Glomerular visceral epithelial cell (primary cell): ENCODE measurements around the gene COL5A2.

Experiments used
- DNase-seq: peaks from one replicate; pipeline ENCODE4 v3.0.0-alpha.2; 2016; ENCODE audit errors: extremely low spot score

COL5A2 gene

DNA sequence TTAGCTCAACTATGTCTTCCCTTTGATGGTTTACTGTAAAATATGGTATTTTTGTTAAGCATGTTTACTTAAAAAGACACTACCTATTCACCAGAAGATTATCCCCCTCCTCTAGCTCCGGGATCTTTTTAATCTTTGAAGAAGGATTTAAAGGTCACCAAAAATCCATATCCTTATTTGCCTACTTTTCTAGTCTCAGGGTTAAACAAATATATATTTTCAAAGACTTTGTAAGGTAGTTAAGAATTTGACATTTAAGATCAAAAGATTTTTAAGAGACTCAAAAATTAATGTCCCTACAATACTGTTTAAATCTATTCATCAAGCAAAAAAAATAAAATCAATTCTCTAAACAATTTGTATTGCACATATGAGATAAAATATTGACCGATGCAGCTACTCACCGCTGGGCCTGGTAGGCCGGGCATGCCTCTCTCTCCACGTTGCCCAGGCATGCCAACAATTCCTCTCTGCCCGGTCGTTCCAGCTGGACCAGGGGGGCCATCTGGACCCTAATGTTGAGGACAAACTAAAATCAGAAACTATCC is 129.3 kb downstream of the COL5A2 start:
- no peak for DNase-seq

DNA sequence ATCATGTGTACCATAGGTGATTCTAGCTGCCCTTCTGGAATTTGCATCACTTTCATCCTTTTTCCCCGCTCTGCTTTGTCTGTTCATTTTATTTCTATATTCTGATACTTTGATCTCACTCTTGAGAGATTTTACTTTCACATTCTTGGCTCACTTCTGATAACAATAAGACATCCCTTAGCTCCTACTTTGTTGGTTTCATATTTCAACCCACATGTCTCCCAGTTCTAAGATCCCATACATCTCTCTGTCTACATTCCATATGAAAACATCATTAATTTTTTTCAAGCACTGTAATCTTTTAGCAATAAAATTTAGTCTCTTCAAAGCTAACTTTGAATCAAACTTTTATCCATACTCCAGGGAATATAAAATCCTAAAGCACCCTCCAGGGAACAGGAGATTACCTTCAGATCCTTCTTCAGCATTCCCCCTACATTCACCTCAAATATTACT is 129.8 kb downstream of the COL5A2 start:
- no peak for DNase-seq

- DNase-seq = no peak
Observed at GRCh38 chr2:189048189-189048588, 131.4 kb downstream of the COL5A2 start.

DNA sequence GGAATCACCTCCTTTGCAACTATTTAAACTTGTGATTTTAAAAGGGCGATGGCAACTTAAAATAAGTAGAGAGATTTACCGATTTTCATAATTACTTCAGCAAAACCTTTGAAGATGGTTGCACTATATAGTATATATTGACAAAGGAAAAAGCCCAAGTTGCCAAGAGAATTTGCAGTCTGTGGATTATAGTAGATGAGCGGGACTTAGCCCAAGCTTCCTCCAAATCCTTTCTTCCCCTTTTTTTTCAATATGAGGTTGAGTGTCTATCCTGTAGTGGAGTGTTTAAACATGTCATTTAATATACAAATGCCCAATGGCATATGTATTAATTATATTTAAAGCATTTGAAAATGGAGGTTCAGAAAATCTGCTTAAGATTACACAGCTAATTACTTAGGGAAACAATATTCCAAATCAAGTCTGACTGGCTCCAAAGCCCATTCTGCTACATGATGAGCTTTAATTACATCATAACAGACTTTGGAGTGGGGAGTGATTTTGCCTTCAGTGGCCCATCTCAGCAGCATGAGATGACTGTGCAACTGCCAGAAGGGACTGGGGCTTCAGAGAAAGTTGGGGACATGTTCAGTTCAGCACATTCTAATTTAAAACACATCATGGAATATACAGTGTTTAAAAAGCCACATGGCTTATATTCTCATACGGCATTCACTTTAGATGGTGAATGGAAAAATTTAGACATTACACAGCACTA is 132.2 kb downstream of the COL5A2 start:
- DNase-seq = no peak

- DNase-seq = no peak
Observed at GRCh38 chr2:189046320-189046719, 133.2 kb downstream of the COL5A2 start.

- no peak for DNase-seq
Observed at GRCh38 chr2:189045836-189046235, 133.7 kb downstream of the COL5A2 start.

- DNase-seq = peak; percentile 8
Observed at GRCh38 chr2:189037518-189037917, 142.0 kb downstream of the COL5A2 start.

DNA sequence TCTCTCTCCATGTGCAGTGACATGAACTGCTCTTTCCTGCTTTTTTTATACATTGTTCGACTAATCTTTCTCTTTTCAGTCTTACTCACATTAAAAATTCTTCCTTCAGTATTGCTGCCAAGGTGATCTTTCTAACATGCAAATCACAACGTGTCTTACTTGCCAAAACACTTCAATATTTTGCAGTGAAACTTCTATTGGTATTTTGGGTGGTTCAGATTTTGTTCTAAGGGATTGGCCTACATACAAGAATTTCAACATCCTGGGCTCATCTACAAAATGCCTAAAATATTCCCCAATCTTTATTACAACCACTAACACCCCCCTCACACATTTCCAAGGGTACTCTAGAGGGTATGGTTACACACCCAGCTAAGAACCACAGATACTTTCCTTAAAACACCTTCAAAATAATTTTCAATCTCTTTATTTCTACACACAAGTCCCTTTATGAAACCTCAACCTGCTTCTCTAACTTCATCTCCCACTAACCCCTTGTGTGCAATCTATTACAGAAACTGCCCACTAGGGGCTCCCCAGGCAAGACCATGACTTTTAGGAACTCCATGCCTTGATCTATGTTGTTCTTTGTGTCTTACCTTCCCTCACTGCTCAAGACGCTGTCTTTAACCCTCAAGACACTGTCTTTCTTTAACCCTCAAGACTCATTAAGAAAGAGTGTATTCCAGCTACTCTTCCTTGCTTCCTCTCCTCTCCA is 154.5 kb downstream of the COL5A2 start:
- DNase-seq = no peak

DNA sequence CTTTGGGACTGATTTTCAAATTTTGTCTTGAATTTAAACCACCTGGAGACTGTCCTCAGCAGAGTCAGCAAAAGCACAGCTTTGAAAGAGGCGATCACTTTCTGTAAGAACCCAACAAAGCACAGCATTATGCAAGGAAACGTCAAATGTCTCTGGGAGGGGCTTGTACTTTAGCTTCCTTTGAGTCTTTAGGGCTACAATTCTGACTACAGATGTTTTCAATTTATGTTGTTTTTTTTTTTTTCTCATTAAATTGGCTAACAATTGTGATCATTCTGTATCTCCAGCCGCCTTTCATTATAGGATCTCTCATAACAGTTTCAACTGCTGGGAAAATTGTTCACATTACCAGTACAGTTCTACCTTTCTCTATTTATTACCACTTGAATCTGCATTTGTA is 157.1 kb downstream of the COL5A2 start:
- no peak for DNase-seq

DNA sequence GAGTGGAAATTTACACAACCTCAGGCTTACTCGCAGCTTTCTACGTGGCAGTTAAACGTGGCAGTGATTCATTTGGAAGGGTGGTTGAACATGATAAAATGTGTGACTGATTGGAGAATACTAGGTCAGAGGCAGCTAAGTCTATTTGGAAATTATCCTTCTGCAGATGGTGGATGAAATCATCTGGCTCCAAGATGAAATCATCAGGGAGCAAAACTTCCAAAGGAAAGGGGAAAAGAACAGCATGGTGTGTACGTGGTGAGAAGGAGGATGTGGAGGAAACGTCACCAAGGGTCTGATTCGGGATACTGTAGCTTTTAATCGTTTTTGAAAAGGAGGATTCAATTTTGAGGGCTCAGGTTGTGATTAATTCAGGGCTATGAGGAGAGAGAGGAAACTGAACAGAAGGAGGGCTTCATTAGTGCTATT is 157.5 kb downstream of the COL5A2 start:
- no peak for DNase-seq

DNA sequence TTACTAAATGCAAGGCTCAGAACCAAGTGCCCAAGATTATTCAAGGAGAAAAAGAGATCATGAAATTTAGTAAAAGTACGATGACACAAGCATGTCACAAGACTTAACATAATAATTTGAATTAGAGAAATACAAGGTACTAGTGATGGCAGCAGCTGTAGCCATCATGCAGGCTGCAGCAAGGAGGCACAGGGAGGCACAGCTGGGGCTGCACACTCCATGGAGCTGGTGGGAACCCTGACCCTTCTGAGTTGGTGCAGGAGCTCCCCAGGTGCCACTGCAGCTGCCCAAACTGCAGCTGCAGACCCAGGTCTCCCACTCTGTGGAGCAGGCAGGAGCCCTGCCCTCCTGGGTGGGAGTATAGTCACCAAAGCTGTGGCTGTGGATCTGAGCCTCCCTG is 159.4 kb downstream of the COL5A2 start:
- no peak for DNase-seq

GRCh38 chr2:189018631-189019030 is 160.9 kb downstream of the COL5A2 start:
- DNase-seq = no peak

- DNase-seq = no peak
Observed at GRCh38 chr2:189016311-189016861, 163.2 kb downstream of the COL5A2 start.

DNA sequence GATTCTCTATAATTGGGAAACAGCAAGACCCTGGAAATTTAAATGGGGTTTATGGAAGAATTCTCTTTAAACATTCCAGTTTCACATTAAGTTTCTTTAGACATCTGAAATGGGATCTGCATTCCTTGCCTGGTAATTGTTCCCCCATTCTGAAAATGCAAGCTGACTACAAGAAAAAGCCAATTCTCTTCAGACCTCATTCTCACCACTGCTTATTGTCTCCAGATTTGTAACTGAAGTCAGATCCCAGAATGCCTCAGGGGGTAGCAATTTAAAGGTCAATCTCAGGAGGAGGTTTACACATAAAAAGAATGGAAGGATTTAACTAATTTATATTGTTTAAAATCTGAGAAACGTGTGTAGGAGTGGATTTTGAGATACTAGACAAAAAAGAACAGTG is 164.2 kb downstream of the COL5A2 start:
- DNase-seq = no peak

GRCh38 chr2:189014449-189015138 is 165.0 kb downstream of the COL5A2 start:
- DNase-seq = no peak

GRCh38 chr2:189013671-189014448 is 165.7 kb downstream of the COL5A2 start:
- DNase-seq = no peak

GRCh38 chr2:189013031-189013430 is 166.5 kb downstream of the COL5A2 start:
- no peak for DNase-seq

GRCh38 chr2:189012351-189012750 is 167.2 kb downstream of the COL5A2 start:
- DNase-seq = no peak

DNA sequence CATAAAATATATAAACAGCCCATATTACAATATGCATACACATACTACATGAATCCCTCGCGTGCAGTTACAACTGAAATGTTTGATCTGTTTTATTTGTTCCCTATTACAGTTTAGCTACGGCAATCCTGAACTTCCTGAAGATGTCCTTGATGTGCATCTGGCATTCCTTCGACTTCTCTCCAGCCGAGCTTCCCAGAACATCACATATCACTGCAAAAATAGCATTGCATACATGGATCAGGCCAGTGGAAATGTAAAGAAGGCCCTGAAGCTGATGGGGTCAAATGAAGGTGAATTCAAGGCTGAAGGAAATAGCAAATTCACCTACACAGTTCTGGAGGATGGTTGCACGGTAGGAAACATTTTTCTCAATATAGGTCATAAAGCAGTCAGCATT is 169.0 kb downstream of the COL5A2 start:
- no peak for DNase-seq

DNA sequence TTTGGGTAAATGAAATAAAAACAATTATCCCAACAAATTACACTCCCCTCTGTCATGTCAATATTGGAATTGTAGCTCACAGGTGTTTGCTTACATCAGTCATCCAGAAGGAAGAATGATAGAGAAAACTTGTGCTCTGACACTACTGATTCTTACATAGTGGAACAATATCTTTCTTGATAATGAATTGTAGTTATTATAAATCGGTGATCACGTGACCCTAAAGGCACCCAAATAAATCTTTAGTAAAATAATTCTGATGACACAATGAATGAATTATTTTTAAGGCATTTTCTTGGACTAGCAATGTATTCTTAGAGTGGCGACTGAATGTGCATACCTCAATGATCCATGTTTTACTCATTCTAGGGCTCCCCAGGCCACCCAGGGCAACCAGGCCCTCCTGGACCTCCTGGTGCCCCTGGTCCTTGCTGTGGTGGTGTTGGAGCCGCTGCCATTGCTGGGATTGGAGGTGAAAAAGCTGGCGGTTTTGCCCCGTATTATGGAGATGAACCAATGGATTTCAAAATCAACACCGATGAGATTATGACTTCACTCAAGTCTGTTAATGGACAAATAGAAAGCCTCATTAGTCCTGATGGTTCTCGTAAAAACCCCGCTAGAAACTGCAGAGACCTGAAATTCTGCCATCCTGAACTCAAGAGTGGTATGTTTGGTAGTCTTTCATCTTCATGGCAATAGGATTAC is 170.9 kb downstream of the COL5A2 start:
- no peak for DNase-seq

DNA sequence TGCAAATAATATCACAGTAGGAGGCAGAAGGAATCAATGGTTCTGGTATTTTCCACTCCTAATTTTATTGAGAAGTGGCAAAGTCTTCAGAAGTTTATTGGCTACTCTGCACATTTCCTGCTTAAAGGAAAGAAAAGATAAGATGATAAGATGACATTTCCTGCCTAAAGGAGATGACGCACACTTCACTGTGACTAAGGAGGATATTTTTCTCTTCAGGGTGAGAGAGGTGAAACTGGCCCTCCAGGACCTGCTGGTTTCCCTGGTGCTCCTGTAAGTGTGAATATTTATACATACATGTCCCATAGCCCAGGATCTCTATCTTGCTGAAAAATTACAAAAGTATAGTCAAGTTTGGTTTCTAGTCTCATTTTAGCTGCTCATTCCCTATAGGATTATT is 177.5 kb downstream of the COL5A2 start:
- DNase-seq = peak; percentile 42
